Stimulated activated naive CD8-positive, alpha-beta T cell treated with anti-CD3 and anti-CD28 coated beads, Interleukin-15, Interleukin-2, amounts not matched to agents 100 U/mL and 50 U/mL, for 24 hours (primary cell): ENCODE data around the gene BMPR1B.

Experiments used
- ATAC-seq: fragments of 150-1000 bp; cut with Tn5 transposase; one replicate; pipeline ENCODE4 v1.10.0; 2021
- DNase-seq: peaks from one replicate; pipeline ENCODE4 v3.0.0; 2021

Gene BMPR1B

GRCh38 chr4:94912606-94913005, 154.9 kb downstream of the BMPR1B start:
- DNase-seq = no peak
- ATAC-seq = no peak

- no peak for ATAC-seq
Observed at GRCh38 chr4:94913316-94913715, 155.6 kb downstream of the BMPR1B start.

DNA sequence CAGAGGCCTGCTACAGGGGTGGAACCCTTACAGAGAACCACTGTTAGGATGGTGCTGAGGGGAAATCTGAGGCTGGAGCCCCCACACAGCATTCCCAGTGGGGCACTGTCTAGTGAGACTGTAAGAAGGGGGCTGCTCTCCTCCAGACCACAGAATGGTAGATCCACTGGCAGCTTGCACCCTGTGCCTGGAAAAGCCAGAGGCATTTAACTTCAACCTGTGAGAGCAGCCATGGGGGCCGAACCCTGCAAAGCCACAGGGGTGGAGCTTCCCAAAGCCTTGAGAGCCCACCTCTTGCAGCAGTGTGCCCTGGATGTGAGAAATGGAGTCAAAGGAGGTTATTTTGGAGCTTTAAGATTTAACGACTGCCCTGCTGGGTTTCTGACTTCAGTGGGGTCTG, 159.4 kb downstream of the BMPR1B start:
- ATAC-seq (no peak), DNase-seq (no peak)

More at GRCh38 chr4:94913316-94913715, 155.6 kb downstream of the BMPR1B start:
- DNase-seq = no peak

DNA sequence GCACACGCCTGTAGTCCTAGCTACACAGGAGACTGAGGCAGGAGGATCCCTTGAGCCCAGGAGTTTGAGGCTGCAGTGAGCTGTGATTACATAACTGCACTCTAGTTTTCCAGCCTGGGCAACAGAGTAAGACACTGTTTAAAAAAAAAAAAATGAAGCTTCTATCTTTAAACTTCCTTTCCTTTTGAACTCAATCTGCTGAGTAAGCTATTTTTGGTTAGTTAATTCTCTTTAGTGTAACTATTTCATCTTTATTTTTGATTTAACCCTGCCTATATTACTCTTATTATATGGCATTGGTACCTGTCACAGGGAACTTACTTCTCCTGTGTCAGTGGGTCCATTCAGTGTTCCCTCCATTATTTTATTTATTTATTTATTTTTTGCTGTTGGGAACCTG, 160.8 kb downstream of the BMPR1B start:
- no peak for DNase-seq
- ATAC-seq = no peak

GRCh38 chr4:94920369-94920768, 162.6 kb downstream of the BMPR1B start:
- ATAC-seq = no peak

GRCh38 chr4:94924566-94924965, 166.8 kb downstream of the BMPR1B start:
- ATAC-seq (no peak), DNase-seq (no peak)

More at GRCh38 chr4:94920369-94920768, 162.6 kb downstream of the BMPR1B start:
- DNase-seq = no peak

- DNase-seq (no peak), ATAC-seq (no peak)
Observed at GRCh38 chr4:94925764-94926347, 168.1 kb downstream of the BMPR1B start.

DNA sequence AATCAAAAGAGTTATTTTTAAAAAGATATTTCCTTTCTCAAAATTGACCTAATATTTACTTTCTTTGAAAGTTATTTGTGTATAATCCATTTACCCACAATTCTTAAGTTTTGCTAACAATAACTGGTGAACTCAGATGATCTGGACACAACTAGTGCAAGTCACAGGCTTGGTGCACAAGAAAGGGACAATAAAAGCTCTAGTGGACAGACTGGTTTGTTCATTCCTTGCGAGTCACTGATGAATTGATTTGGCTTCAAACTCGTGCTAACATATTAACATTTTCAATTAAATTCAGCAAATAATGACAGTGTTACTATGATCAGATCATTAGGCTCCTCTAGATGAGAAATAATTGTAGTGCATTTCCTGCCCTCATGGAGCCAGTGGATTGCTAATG, 169.2 kb downstream of the BMPR1B start:
- ATAC-seq (no peak), DNase-seq (no peak)

- no peak for ATAC-seq
Observed at GRCh38 chr4:94927696-94928095, 169.9 kb downstream of the BMPR1B start.

GRCh38 chr4:94929696-94930095, 171.9 kb downstream of the BMPR1B start:
- ATAC-seq (no peak), DNase-seq (no peak)

More at GRCh38 chr4:94927696-94928095, 169.9 kb downstream of the BMPR1B start:
- DNase-seq = no peak

DNA sequence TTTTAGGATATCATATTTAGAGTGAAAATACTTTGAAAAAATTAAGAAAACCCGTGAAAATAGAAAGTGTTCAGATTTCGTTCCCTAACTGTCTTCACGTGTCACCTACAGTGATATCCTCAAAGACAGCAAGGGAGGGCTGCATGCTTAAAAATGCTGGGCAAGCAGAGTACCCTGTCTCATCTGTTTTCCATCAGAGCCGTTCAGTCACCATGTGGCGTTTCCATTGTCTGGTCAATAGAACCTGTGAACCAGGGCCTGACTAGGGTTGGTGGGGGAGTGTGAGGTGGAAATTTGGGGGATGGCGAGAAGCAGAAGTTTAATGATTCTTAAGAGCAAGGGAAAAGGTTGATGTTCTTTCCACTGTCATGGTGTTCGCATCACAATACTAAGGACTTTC, 173.9 kb downstream of the BMPR1B start:
- DNase-seq (no peak), ATAC-seq (no peak)

DNA sequence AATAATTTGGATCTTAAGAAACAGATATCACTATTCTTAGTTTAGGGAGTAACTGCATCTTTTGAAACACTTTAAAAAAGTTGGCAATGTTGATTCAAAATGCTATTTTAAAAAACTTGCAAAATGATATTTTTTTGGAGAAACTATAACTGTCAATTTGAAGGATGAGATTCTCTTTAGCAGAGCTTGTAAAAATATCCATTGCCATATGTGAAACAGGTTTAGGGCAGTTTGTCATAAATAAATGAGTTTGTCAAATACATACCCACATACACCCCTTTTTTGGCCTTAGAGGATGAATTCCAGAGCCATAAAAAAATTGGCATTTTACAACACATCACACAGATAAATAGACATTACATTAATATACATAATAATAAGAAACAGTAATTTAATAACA, 174.6 kb downstream of the BMPR1B start:
- DNase-seq (no peak), ATAC-seq (no peak)

GRCh38 chr4:94933799-94934198, 176.0 kb downstream of the BMPR1B start:
- ATAC-seq = no peak
- no peak for DNase-seq

- DNase-seq (no peak), ATAC-seq (no peak)
Observed at GRCh38 chr4:94934201-94934600, 176.4 kb downstream of the BMPR1B start.

GRCh38 chr4:94934864-94935263, 177.1 kb downstream of the BMPR1B start:
- ATAC-seq (no peak), DNase-seq (no peak)

- ATAC-seq (no peak), DNase-seq (no peak)
Observed at GRCh38 chr4:94936854-94937253, 179.1 kb downstream of the BMPR1B start.

DNA sequence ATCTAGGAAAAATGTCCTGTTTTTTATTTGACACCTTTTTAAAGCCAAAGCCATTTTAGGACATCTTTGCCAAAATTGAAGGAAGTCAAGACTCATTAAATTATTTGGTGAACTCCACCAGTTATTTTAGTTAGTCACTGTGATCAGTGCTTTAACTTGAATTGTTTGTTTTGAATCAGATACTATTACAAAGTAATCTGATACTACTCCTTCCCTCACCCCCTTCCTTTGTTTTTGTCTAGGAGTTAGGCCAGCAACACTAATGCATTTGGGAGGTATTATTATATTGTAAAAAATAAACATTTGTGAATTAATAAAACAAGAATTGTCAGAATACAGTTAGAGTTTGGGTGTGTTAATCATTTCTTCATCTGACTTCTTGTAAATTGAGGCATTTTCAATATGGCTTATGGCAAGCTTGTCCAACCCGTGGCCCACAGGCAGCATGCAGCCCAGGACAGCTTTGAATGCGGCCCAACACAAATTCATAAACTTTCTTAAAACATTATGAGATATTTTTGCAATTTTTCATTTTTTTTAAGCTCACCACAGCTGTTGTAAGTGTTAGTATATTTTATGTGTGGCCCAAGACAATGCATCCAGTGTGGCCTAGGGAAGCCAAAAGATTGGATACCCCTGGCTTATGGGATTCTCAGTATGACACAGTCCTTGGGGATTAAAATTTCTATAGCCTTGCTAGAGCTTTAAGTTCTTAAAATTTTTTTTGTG, 182.2 kb downstream of the BMPR1B start:
- DNase-seq = no peak
- no peak for ATAC-seq

GRCh38 chr4:94940520-94940908, 182.8 kb downstream of the BMPR1B start:
- ATAC-seq = no peak
- no peak for DNase-seq

DNA sequence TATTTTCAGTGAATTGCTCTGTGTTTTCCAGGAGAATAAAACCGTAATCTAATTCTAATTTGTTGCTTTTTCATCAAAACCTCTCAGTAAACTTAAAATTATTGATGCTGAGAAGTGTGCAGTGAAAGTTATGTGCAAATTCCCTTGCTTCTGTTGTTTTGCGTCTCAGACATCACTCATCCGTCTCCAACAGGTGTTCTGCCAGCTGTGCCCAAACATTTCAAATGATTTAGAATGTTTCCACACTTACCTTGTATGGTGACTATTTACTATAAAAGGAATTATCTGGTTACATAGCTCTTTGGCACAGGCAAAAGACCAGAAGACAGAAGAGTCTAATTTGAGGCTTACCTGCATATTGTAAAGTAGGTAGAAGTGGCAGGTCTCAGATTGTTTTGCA, 184.0 kb downstream of the BMPR1B start:
- DNase-seq (no peak), ATAC-seq (no peak)

DNA sequence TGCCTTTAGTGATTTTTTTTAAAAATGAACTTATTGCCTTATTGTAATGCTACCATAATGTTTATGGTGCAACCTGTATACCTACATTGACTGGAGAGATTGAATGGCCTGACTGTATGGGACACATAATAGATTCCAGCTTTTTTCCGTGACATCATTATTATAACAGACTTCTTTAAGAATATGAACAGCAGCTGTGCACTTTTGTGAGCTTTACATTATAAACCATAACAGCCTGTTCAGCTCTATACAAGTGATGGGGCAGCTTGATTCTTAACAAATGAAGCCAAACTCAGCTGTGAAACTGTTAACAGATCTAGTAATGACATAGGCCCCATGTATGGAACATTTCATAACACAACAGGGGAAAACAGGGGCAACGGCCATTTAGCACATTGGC, 187.0 kb downstream of the BMPR1B start:
- no peak for ATAC-seq

DNA sequence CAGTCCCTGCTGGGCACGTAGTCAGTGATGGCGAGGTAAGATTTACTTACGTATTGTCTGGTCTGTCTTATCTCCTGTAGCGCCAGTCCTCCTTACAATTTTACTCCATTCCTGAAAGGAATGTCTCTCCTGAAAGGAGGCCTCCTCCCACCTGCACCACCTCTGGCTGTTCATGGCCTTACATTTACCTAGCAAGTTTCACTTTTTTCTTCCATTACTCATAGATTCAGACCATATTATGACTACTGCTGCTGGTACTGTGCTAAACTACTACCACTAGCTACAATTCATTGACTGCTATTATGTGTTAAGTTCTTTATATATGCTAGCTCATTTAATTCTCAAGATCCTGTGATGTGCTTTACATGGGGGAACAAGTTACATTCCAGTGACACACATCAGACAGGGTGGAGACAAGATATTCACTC, 189.9 kb downstream of the BMPR1B start:
- DNase-seq (no peak), ATAC-seq (no peak)

More for the DNA sequence above, 187.0 kb downstream of the BMPR1B start:
- no peak for DNase-seq

- ATAC-seq (no peak), DNase-seq (no peak)
Observed at GRCh38 chr4:94954251-94954650, 196.5 kb downstream of the BMPR1B start.

- DNase-seq (no peak), ATAC-seq (no peak)
Observed at GRCh38 chr4:94957030-94957429, 199.3 kb downstream of the BMPR1B start.

- DNase-seq (no peak), ATAC-seq (no peak)
Observed at GRCh38 chr4:94959307-94959706, 201.6 kb downstream of the BMPR1B start.
